NT2/D1 (cell line): ENCODE results near the gene FZD10.

Experiments
- SUZ12 ChIP-seq: IDR thresholded peaks from 2 replicates; pipeline ENCODE4 v1.6.1; 2011; ENCODE audit not compliant: insufficient read length, insufficient read depth; ENCODE audit errors: extremely low read depth
- YY1 ChIP-seq: IDR thresholded peaks from 2 replicates; pipeline ENCODE4 v1.6.1; 2011; ENCODE audit not compliant: insufficient read length, insufficient read depth
- ZNF274 ChIP-seq: IDR thresholded peaks from 2 replicates; pipeline ENCODE4 v1.6.1; 2011; ENCODE audit warnings: mild to moderate bottlenecking, low read depth, low read length

- TF ChIP-seq ZNF274 (no peak), YY1 (no peak), SUZ12 (no peak)
Observed at GRCh38 chr12:130153803-130154202, 8.5 kb upstream of the FZD10 start.
